GM11168 (cell line): Measurements from ENCODE around the gene ABTB2.
"Not testable (repeated sequence)": the region's sequence is repeated elsewhere in the genome, so short reads cannot be mapped to it uniquely, and the experiment has no call there.

ENCODE experiments used
- in situ Hi-C: fragments of 300-500 bp; cut with MboI; formaldehyde crosslinking; loops from one replicate; pipeline ENCODE4 v1.12.0; 2022; ENCODE audit warnings: low sequenced_read_pairs; ENCODE audit not compliant: unreplicated experiment

ABTB2 gene

DNA sequence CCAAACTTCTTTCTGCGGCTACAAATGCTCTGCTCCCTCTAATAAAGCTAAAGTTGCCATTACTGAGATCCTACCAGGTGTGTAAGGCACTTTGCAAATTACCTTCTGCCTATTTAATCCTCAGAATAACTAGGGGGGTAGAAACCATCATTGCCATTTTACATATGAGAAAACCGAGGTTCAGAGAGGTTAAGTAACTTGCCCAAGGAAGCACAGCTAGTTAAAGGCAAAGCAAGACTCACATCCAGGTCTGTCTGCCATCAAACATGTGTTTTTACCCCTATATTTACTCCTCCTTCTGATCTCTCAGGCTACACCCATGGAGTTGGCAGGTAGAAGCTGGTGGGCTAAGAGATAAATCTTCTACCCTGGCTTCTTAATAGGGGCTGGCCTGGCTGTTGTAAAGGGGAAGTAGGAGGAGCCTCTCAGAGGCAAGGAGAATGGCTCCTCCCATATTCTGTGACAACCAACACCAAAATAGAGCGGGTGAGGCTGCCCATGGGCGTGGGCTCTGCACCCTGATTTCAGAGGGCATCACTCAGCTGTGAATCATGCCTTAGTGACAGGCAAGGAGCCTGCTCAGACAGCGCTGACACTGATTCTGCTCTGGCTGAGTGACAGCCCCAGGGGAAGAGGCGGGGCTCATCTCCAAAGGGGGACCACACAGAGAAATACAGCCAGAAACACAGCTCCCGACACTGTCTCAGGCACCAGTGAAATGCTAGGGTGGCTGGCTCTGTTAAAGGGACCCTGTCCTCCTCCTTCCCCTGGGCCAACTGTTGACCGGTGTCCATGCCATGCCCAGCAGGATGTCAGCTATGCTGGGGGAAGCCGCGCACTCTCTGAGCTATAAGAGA, 106.8 kb downstream of the ABTB2 start:
- in situ Hi-C loops = no loop called here

DNA sequence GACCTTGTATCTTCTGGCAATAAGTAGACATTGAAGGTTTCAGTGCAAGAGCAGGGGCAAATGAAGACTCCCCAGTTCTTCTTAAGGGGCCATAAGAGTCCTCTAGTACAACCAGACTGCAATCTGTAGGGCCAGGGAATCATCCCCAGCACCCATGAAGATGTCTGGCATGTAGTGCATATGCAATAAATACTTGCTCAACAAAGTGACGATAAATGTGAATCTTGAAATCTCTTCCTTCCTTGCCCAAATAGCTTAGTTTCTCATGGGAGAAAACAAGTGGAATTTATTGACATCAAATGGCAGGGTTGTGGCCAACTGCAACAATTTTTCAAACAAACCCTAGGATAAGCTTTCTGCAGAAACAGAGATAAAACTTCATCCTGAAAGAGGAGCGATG, 107.6 kb downstream of the ABTB2 start:
- in situ Hi-C loops = no loop called here

DNA sequence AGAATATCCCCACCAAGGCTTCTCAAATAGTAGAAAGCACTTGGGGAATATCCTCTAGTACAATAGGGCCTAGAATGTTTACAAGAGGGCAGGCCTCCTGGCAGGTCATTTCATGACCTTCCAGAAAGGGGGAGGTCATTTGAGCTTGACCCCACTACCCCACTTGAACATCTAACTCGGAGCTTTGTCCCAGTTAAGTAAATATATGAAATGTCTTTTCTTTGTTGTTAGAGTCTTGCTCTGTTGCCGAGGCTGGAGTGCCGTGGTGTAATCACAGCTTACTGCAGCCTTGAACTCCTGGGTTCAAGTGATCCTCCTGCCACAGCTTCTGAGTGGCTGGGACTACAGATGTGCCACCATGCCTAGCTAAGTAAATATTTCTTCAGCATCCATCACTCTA, 108.4 kb downstream of the ABTB2 start:
- in situ Hi-C loops = no loop called here

DNA sequence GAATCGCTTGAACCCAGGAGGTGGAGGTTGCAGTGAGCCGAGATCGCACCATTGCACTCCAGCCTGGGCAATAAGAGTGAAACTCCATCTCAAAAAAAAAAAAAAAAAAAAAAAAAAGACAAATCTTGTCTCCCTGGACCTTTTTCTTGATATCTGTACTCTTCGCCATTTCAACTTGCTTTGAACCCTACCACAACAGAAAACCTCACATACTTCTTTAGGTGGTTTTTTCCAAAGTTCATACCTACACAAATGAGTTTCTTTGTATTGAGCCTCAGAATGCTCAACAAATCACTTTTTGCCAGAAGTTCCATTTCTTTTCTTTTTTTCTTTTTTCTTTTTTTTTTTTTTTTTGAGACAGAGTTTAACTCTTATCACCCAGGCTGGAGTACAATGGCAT, 111.3 kb downstream of the ABTB2 start:
- in situ Hi-C loops = not testable (repeated sequence)

DNA sequence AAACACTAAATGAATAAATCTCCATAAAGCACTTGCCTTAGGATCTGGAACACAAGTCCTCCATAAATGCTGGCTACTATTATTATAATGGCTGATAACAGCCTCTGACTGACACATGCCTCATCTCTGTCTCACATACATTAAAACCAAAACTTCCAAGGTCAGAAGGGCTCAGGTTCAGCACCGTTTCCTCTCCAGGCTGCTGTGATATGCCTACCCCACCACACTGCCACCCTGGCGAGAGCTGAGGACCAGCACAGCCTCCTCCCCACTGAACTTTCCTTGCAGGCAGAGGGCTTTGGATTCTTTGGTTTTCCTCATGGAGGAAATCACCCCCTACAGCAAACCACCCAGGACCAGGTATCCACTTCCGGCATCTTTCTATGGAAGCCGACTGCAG, 112.8 kb downstream of the ABTB2 start:
- in situ Hi-C loops = no loop called here

DNA sequence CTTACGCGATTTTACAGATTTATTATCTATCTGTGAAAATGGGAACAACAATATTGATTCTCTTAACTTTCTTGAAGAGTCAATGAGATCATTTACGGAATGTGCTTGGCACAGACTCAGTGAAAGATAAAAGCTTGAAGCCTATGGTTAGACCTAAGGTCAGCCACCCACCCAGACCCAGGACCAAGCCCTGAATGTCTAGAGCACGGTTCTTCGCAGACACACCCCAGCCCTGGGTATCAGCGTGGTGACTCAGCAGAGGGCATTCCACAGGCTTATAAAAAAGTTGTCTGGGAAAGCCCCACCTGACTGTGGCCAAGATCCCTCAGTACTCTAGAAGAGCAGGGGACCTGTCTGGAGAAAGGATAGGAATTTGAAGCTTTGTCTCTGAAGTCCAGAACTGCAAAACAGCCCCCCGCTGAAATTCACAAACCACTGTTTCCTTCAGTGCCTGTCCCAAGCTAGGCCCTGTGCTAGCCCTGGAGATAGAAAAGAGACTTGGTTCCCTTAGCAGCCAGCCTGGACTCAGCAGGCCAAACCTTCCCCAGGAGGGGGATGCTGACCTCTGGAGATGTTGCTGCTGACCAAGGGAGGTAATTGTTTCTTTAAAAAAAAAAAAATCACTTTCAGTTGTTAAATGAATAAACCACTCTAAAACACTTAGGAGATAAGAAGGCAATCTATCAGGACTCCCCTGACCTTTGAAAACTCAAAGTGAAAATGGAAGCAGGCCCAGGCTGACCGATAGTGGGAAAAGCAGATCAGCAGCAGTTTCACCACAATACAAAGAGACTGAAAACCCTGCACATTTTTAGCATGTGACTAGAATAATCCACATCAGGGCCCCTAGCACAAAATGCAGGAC, 114.0 kb downstream of the ABTB2 start:
- in situ Hi-C loops = loop anchor here (5.0 kb wide), 1 partner anchor 113 kb away; the partner anchor contains the start of gene ABTB2

DNA sequence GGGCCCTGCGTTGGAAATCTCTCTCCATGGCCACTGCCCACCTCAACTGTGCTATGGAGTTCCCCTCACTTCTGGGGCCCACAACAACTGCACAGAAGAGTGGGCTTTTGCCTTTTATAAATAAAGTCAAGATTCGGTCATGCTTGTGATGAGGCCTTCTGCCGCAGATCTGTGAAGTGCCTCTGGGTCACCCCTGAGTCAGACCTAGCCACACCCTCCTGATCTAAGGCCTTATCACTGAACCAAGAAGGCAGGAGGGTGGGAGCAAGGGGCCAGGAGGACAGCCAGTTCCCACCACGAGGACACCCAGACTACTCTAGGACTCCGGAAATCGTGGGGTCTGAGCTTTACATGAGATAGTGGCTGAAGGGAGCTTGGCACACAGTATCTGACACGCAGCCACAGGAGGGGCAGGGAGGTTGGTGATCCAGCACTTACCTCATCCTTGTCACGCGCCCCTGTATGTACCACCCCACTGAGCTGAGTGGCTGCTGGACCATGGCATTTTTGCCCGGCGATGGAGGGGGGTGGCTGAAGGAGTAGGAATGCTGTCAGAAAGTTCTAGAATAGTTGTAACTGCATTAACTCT, 115.7 kb downstream of the ABTB2 start:
- in situ Hi-C loops = loop anchor here (5.0 kb wide), 1 partner anchor 115 kb away; the partner anchor contains the start of gene ABTB2

DNA sequence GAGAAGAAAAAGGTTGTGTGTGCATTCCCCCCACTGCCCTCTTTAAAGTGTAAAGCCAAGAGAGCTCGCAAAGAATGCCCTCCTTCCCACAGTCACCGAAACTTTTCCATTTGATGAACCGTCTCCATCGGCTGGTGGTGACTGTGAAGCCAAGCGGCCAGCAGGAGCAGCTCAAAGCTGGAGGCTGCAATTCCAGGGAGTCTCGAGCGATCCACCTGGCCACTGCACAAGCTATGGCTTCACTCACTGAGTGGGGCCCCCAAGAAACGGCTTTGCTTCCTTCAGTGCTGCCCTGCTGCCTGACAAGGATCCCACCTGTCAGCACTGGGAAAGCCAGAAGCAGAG, 117.7 kb downstream of the ABTB2 start:
- in situ Hi-C loops = loop anchor here (5.0 kb wide), 1 partner anchor 117 kb away; the partner anchor contains the start of gene ABTB2

DNA sequence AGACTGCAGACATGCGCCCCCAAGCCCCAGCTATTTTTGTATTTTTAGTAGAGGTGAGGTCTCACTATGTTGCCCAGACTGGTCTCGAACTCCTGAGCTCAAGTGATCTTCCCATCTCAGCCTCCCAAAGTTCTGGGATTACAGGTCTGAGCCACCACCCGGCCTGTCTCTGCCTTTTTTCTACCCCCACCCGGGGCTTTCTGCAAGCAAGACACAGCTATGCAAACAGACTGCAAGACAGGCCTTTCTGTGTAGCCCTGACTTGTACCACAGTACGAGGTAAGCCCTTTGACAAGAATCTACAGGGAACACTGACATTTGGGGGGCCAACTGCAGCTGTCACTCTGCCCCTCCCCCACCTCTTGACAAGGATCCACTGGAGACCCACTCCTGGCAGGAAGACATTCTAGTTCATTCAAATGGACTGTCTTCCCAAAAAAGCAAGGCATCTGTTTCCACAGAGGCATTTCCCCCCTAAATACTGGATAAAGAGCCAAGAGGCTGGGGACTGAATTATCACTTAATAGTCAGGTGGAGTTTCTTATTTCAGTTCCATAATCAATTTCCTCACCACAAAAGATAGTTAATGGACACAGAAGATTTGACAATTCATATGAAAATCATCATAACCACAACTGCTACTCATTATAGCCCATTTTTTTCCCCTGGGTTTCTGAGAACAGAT, 118.2 kb downstream of the ABTB2 start:
- in situ Hi-C loops = loop anchor here (5.0 kb wide), 1 partner anchor 118 kb away; the partner anchor contains the start of gene ABTB2

DNA sequence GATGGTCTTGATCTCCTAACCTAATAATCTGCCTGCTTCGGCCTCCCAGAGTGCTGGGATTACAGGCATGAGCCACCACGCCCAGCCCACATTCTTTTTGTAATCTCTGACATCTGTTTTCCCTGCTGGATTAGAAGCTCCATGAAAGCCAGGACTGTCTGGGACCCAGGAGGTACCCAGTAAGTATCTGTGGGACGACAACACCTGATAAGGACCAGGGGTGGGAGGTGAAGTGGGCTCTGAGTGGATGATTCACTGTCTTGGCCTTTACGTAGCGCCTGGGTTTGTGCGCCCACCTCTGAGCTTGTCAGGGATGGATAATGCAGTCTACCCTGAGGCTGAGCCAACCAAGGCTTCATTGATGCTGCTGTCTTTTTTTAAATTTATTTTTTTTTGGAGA, 118.8 kb downstream of the ABTB2 start:
- in situ Hi-C loops = no loop called here

DNA sequence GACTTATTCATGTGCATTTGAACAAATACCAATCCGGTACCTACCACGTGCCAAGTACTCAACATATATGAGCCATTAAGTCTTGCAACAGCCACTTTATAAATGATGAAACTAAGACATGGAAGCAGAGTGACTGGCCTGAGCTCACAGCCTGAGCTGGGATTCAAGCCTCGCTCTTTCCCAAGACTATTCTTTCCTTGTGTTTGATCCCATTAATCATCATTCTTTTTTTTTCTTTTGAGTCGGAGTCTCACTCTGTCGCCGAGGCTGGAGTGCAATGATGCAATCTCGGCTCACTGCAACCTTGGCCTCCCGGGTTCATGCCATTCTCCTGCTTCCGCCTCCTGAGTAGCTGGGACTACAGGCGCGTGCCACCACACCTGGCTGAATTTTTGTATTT, 119.3 kb downstream of the ABTB2 start:
- in situ Hi-C loops = no loop called here

DNA sequence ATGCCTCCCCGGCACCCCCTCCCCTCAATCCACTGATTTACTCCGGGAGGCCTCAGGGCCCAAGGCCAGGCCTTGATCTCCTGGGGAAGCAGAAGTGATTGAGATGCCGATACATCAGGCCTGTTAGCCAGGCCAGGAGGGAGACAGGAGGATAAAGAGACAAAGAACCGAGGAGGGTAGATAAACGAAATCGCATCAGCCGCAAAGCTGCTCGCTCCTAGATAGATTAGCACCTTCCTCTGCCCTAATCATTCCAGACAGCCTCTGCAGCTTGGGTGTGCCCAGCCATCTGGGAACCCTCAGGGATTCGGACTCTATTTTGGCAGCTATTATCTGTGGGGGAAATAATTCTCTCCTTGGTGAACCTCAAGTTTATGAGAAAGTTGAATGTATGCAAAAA, 121.2 kb downstream of the ABTB2 start:
- in situ Hi-C loops = no loop called here

DNA sequence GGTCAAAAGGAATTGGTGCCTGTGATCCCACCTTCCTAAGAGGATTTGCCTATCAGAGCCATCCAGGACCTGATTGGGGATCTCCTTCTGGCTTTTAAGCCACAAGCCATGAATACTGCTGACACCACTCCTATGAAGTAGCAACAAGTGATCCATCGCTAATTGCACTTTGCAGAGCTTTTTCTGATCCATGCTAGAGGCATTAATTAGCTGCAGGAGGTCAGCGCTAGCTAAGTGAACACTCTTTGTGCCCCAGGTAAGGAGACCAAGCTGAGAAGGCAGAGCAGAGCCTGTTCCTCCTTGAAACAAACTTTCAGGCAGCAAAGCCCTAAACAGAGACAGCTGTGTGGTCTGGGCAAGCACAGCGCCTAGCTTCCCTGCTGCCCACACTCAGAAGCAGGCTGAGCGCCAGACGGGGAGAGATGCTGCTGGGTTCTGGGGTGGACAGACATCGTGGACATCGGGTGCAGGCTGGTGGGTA, 122.2 kb downstream of the ABTB2 start:
- in situ Hi-C loops = no loop called here

DNA sequence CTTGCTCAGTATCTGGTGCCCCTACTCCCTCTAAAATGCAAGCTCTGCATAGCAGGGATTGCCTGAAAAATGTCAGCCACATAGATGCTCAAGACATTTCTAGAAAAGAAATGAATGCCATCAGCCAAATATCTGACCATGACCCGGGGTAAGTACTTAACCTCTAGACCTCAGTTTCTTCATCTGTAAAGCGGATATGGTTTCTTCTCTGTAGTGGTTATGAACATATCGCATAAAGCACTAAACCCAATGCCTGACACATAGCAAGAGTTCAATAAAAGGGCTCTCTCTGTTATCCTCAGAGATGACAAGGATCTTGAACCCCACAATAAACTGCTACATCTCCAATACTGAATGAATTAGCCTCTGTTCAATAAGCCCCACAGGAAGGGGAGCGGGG, 122.6 kb downstream of the ABTB2 start:
- in situ Hi-C loops = no loop called here

DNA sequence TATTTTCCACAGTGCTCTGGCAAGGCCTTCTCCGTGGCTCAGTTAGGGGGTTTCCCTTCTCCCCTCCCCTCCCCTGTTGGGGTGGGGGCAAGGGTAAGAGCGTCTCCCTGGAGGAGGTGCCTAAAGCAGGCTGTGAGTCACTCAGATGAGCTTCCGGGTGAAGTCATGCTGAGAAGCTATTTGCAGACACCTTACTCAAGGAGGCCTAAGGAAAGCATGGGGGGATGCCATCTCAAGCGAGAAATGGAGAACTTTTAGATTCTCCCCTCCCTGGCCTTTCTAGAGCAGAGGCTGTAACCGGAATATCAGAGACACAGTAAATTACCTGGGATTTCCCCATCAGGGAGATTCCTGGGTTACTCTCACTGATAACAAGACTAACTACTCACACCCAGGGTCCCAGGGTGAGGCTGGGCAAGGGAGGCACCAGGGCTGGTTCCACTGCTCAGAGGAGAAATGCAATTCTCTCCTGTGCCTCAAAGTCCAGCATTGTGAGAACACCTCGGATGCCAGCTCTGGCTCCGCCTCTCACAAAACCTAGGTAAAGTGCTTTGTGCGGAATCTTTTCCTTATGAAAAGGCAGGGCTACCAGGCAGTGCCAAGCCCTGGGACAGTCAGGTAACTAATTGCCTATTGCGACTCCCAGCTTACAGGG, 123.6 kb downstream of the ABTB2 start:
- in situ Hi-C loops = no loop called here

DNA sequence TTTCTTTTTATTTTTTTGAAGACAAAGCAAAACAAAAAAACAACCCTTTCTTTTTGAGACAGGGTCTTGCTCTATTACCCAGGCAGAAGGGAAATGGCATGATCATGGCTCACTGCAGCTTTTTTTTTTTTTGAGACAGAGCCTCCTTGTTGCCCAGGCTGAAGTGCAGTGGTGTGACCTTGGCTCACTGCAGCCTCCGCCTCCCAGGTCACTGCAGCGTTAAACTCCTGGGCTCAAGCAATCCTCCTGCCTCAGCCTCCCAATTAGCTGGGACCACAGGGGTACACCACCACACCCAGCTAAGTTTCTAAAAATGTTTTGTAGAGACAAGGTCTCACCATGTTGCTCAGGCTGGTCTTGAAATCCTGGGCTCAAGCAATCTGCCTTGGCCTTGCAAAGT, 124.6 kb downstream of the ABTB2 start:
- in situ Hi-C loops = no loop called here

DNA sequence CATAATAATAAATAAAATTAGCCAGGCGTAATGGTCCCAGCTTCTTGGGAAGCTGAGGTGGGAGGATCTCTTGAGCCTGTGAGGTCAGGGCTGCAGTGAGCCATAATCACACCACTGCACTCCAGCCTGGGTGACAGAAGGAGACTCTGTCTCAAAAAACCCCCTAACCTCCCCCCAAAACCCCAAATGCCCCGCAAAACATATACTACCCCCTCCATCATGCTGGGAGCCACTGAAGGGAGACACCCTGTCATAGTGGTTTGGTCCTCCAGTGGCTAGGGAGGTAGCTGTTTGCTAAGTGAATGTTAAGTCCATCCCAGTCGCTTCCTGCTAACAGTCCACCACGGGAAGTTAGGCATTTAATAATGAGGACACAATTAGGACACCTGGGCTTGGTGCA, 125.0 kb downstream of the ABTB2 start:
- in situ Hi-C loops = no loop called here

DNA sequence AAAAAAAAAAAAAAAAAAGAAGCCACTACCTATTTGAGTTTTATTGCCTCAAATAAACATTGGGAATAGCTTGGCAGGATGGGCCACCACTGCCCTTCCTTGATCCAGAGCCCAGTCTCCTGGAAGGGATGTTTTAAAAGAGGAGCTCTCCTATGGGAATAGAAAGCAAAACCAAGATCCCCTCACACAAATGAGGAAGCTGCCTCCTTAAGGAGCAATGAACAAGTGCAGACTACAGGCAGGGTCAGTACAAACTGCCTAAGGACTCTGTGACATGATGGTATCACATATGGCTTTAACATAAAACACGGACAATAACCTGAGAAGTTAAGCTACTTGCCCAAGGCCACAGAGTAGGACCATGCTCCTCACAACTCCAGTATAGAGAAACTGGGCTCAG, 131.6 kb downstream of the ABTB2 start:
- in situ Hi-C loops = no loop called here

DNA sequence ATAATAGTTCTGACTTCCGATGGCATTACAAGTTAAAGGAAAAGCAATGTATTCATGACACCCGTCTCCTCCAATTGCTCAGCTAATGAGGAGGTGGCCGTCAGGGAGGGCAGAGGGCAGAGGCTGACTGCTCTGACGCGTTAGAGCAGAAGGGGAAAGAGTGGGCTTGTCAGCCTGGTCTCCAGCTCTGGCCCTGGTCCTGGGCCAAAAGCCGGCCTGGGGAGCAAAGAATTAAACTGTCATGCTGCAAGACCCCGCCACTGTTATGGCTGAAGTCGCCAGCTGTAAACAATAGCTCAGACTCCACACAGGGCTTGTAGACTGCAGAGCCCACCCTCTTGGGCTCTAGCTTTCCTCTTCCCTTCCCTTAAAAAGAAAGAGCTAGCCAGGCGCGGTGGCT, 132.7 kb downstream of the ABTB2 start:
- in situ Hi-C loops = no loop called here
